Endothelial cell of umbilical vein (primary cell): ENCODE results near the gene SPATA45. TPM values are rescaled to one million over a fixed set of nuclear protein-coding genes. Genes with fewer than 3 reads are reported as not detected.
A peak's percentile ranks its signal among the peaks of the same experiment; 100 is the strongest.

Experiments
- Bru-seq: library from RNA; stranded (reverse); fragments of 400-500 nt; gene quantifications from one replicate; lab custom pipeline; 2021; lab: Mats Ljungman, UMichigan
- BruChase-seq, 2 experiments: library from RNA; stranded (reverse); fragments of 400-500 nt; gene quantifications; one replicate each; lab custom pipeline; 2021; lab: Mats Ljungman, UMichigan
- BruUV-seq: library from RNA; stranded (reverse); fragments of 400-500 nt; replicated peaks from 2 replicates; lab custom pipeline; 2021; lab: Mats Ljungman, UMichigan
- CTCF ChIA-PET: fragments of 300-600, 350-600 bp; sonication (Branson Sonifier 250); formaldehyde crosslinking; loops from one replicate; lab custom pipeline; 2021; ENCODE audit warnings: antibody characterized with exemption, inconsistent platforms; lab: Charles Lee
- POLR2A ChIA-PET: fragments of 300-600, 350-600 bp; sonication (Branson Sonifier 250); formaldehyde crosslinking; loops from one replicate; lab custom pipeline; 2021; ENCODE audit warnings: antibody characterized with exemption, inconsistent platforms; lab: Charles Lee
- DNase-seq: peaks from one replicate; pipeline ENCODE4 v3.0.0-alpha.2; 2011; ENCODE audit warnings: low read depth, low spot score
- FAIRE-seq: peaks from 2 replicates; lab custom pipeline; 2011; peaks lifted over from hg19 to GRCh38; lab: Jason Lieb, UNC
- H2AFZ ChIP-seq: 2 replicates; pipeline ENCODE4 v1.6.0; 2012; ENCODE audit warnings: low read depth, low read length, control low read depth, inconsistent platforms
- H3K27ac ChIP-seq: 2 replicates; pipeline ENCODE4 v1.5.1; 2011; ENCODE audit warnings: low read depth, mild to moderate bottlenecking, control low read depth, low read length, moderate library complexity; ENCODE audit not compliant: insufficient read depth
- H3K27me3 ChIP-seq, 2 experiments: 2 replicates each; pipeline versions ENCODE4 v1.6.0 to v1.6.1; 2011; ENCODE audit warnings: low read length in 2 of 2, mixed read lengths in 1 of 2; ENCODE audit not compliant: control insufficient read depth in 2 of 2, insufficient read depth in 2 of 2
- H3K36me3 ChIP-seq, 2 experiments: 2 replicates in 1 of 2; 3 replicates in 1 of 2; pipeline ENCODE4 v1.5.1; 2011; ENCODE audit warnings: low read length in 2 of 2, mild to moderate bottlenecking in 1 of 2, moderate library complexity in 1 of 2; ENCODE audit not compliant: control insufficient read depth in 2 of 2, insufficient read depth in 2 of 2; ENCODE audit errors: extremely low read depth in 1 of 2
- H3K4me1 ChIP-seq: 3 replicates; pipeline ENCODE4 v1.5.1; 2011; ENCODE audit warnings: mild to moderate bottlenecking, low read length; ENCODE audit not compliant: control insufficient read depth, insufficient read depth; ENCODE audit errors: extremely low read depth
- H3K4me2 ChIP-seq: 2 replicates; pipeline ENCODE4 v1.6.1; 2011; ENCODE audit warnings: low read length, control low read depth, mixed read lengths; ENCODE audit not compliant: insufficient read depth
- H3K4me3 ChIP-seq, 3 experiments: fragments of 200-600 bp in 1 of 3; sonication (generic), shearing (Covaris generic) in 1 of 3; replicated peaks in 1 of 3; 2 replicates each; pipeline ENCODE4 v1.5.1; 2011 to 2016; ENCODE audit warnings: control low read depth in 3 of 3, low read length in 3 of 3, mild to moderate bottlenecking in 2 of 3, inconsistent platforms in 1 of 3, low read depth in 1 of 3, moderate library complexity in 1 of 3; ENCODE audit not compliant: insufficient read depth in 1 of 3
- H3K79me2 ChIP-seq: 2 replicates; pipeline ENCODE4 v1.6.0; 2012; ENCODE audit warnings: low read length, inconsistent platforms; ENCODE audit not compliant: control insufficient read depth, insufficient read depth
- H3K9ac ChIP-seq: replicated peaks from 2 replicates; pipeline ENCODE3; 2011; ENCODE audit warnings: low read length, control low read depth; ENCODE audit not compliant: insufficient read depth; ENCODE audit errors: extremely low read depth
- H3K9me1 ChIP-seq: replicated peaks from 3 replicates; pipeline ENCODE4 v1.6.0; 2011; ENCODE audit warnings: mild to moderate bottlenecking, low read length; ENCODE audit not compliant: control insufficient read depth, insufficient read depth; ENCODE audit errors: extremely low read depth
- H3K9me3 ChIP-seq: replicated peaks from 2 replicates; pipeline ENCODE4 v1.5.1; 2012; ENCODE audit warnings: low read length, inconsistent platforms; ENCODE audit not compliant: control insufficient read depth, insufficient read depth
- H4K20me1 ChIP-seq: replicated peaks from 2 replicates; pipeline ENCODE3; 2011; ENCODE audit warnings: mild to moderate bottlenecking, low read length; ENCODE audit not compliant: control insufficient read depth, insufficient read depth; ENCODE audit errors: extremely low read depth
- CTCF ChIP-seq, 2 donors: IDR thresholded peaks; 1 replicate in 1 of 2; 2 replicates in 1 of 2; pipeline ENCODE4 v1.5.1; 2011; ENCODE audit warnings: low read length in 2 of 2, mild to moderate bottlenecking in 2 of 2, moderate library complexity in 2 of 2, control low read depth in 1 of 2, inconsistent platforms in 1 of 2, low read depth in 1 of 2; ENCODE audit not compliant: insufficient read depth in 1 of 2; ENCODE audit errors: extremely low read depth in 1 of 2
- FOS ChIP-seq: IDR thresholded peaks from 2 replicates; pipeline ENCODE4 v1.6.1; 2011; ENCODE audit warnings: mild to moderate bottlenecking, low read length, moderate library complexity, borderline replicate concordance; ENCODE audit not compliant: insufficient read depth
- GATA2 ChIP-seq: IDR thresholded peaks from 2 replicates; pipeline ENCODE4 v1.7.0; 2011; ENCODE audit warnings: low read depth, mild to moderate bottlenecking, moderate library complexity, mixed read lengths, low read length; ENCODE audit not compliant: insufficient read length, insufficient read depth
- POLR2A ChIP-seq: IDR thresholded peaks from 2 replicates; pipeline ENCODE4 v1.6.1; 2012; ENCODE audit warnings: low read depth, mild to moderate bottlenecking, control low read depth, low read length
- dilution Hi-C: fragments of 300-500 bp; cut with MboI; formaldehyde crosslinking; loops from one replicate; pipeline ENCODE4 v1.15.0; 2019; ENCODE audit warnings: low sequenced_read_pairs; ENCODE audit not compliant: extremely low pct_ligation_motif_present
- intact Hi-C: fragments of 100-400 bp; cut with micrococcal nuclease; formaldehyde crosslinking; loops from one replicate; pipeline ENCODE4 v1.10.0; 2022
- long read RNA-seq: library from polyadenylated mRNA; stranded (forward); transcript quantifications from one replicate; pipeline ENCODE4 v2.0.0, GENCODE V29; 2021
- polyA minus RNA-seq, 3 experiments: library from RNA; depleted of rRNA, polyadenylated mRNA; stranded (reverse); fragments of >200 nt; gene quantifications; 1 replicate in 1 of 3; 2 replicates in 2 of 3; pipeline ENCODE4 v1.2.3, GENCODE V29; 2011
- polyA plus RNA-seq, 4 experiments: library from polyadenylated mRNA; depleted of rRNA in 3 of 4; stranded (reverse) in 3 of 4; unstranded in 1 of 4; fragments of >200 nt; gene quantifications; 2 replicates each; pipeline versions ENCODE4 v1.2.1 to v1.2.3, GENCODE V29; 2011 to 2012; ENCODE audit warnings: missing spikeins in 1 of 4
- total RNA-seq: library from RNA; stranded (reverse); gene quantifications from 2 replicates; pipeline ENCODE4 v1.2.3, GENCODE V29; 2021

Gene SPATA45
- total RNA-seq (not detected in 2 replicates), polyA plus RNA-seq (not detected in 2 replicates), polyA minus RNA-seq (not detected in 2 replicates), Bru-seq, nascent RNA (percentile 14 among the genes with signal in this experiment), BruChase-seq, experiment 1, labeled RNA remaining after a 6-hour chase (percentile 16 among the genes with signal in this experiment), BruChase-seq, experiment 2, labeled RNA remaining after a 2-hour chase (percentile 6 among the genes with signal in this experiment)
- not detected in 2 replicates for polyA plus RNA-seq (2011; cell fraction: cytosol; rRNA removed)
- not detected in 2 replicates for polyA plus RNA-seq (2011; cell fraction: nucleus; rRNA removed)
- not detected in 2 replicates for polyA plus RNA-seq (2012)
- not detected for polyA minus RNA-seq (2011; cell fraction: cytosol; rRNA and poly(A)+ RNA removed)
- not detected in 2 replicates for polyA minus RNA-seq (2011; cell fraction: nucleus; rRNA and poly(A)+ RNA removed)
- long read RNA-seq: 0 reads

- Histone ChIP-seq H3K27ac (no peak within 1 kb of the TSS), H3K27me3 (no peaks in the 10 kb centered on the region), H3K79me2 (no peaks in the 10 kb centered on the region), H3K9me1 (no peaks in the 10 kb centered on the region), H4K20me1 (no peaks in the 10 kb centered on the region), H3K9me3 (no peaks in the 10 kb centered on the region), H3K4me2 (no peak within 1 kb of the TSS), H3K4me1 (no peaks in the 10 kb centered on the region), H3K4me3 (no peak within 1 kb of the TSS), H3K9ac (no peak within 1 kb of the TSS), H2AFZ (no peak within 1 kb of the TSS), H3K36me3 (no peaks in the 10 kb centered on the region)
- ChIA-PET POLR2A (no interaction called here), CTCF (interaction anchor here (1.0 to 1.6 kb wide), 2 partner anchors 17 to 33 kb away, joined by 3 to 4 read pairs; no protein-coding TSS in a partner anchor)
- intact Hi-C loops: no loop called here
- no peak for FAIRE-seq
- TF ChIP-seq POLR2A (no peak), GATA2 (no peak), FOS (no peak), CTCF (IDR thresholded peaks at IDR 0.05; ENCODE audit: extremely low read depth in 1 of 2, insufficient read depth in 1 of 2, low read depth in 1 of 2, low read length in 2 of 2) (no peak)
- BruUV-seq: no TSS peak
- dilution Hi-C loops: no loop called here
- DNase-seq: no peak
Measured at GRCh38 chr1:212847549-212847948, at the start of gene SPATA45. SPATA45 (minus strand) TSS chr1:212847649; CDS start chr1:212836149, 11,500 bp downstream.
